Measurements from ENCODE around the gene COA7. TPM values are rescaled to one million over a fixed set of nuclear protein-coding genes. Genes with fewer than 3 reads are reported as not detected.

COA7 gene
- total and polyA plus RNA-seq, 2 of the 4 experiments (the other 2 are of a cell fraction): 9.3 to 20.3 TPM

DNA sequence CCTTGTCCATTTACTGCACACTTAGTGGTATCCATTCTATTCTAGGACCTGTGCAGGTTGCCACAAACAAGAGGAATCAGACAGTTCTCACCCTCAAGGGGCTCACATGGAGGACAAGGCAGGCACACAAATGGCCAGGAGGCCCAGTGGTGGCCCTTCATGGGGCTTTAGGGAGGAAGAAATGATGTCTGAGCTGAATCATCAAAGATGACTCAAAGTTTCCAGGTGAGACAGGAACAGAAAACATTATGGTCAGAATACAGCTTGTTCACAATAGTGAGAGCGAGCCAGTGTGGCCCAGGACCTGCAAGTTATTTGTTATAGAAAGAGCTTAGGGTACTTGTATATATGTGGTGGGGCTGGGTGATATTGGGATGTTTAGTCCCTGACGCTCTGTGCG is 38.8 kb downstream of the COA7 start:
- Histone ChIP-seq H2AFZ (replicated peaks; ENCODE audit: low read length, poor library complexity) (no peak overlapping the region), H3K9ac (ENCODE audit: low read depth, low read length) (no peak overlapping the region), H3K27me3 (ENCODE audit: control insufficient read depth, insufficient read depth, low read length) (peaks cover 13% of the 10 kb centered on the region; the same call in 1 of the 2 replicates), H3K36me3 (ENCODE audit: control insufficient read depth, insufficient read depth, low read length) (no peaks in the 10 kb centered on the region), H4K8ac (ENCODE audit: low read depth in 2 of 2, low read length in 2 of 2) (no peak overlapping the region), H3K4me1 (ENCODE audit: control insufficient read depth, insufficient read depth, low read length) (peaks cover 5% of the 10 kb centered on the region; the same call in 1 of the 2 replicates), H3K79me1 (ENCODE audit: low read depth in 1 of 2, low read length in 2 of 2) (no peaks in the 10 kb centered on the region), H3K56ac (ENCODE audit: extremely low read depth, insufficient read depth, low read length) (no peak overlapping the region), H3K18ac (ENCODE audit: low read depth, low read length) (no peak overlapping the region), H4K5ac (ENCODE audit: low read depth, low read length) (no peak overlapping the region), H2AK5ac (ENCODE audit: low read depth, low read length) (no peak overlapping the region), H2BK120ac (ENCODE audit: low read depth, low read length) (no peak overlapping the region), H4K20me1 (ENCODE audit: insufficient read depth, low read length) (no peaks in the 10 kb centered on the region), H3K27ac (ENCODE audit: insufficient read depth, low read length) (no peak overlapping the region), H3K14ac (replicated peaks; ENCODE audit: low read depth, low read length) (no peak overlapping the region), H2AK9ac (replicated peaks; ENCODE audit: low read depth, low read length, poor library complexity) (no peak overlapping the region), H4K91ac (ENCODE audit: insufficient read depth, low read depth, low read length) (no peak overlapping the region), H3K4me2 (ENCODE audit: low read depth, low read length) (no peak overlapping the region), H3K4me3 (ENCODE audit: insufficient read depth, low read depth, low read length) (no peak overlapping the region), H3K4ac (ENCODE audit: low read depth, low read length) (no peak overlapping the region), H3K23ac (ENCODE audit: low read depth, low read length) (no peak overlapping the region), H2BK20ac (ENCODE audit: low read depth, low read length) (no peak overlapping the region), H3K9me1 (ENCODE audit: insufficient read depth, low read length) (peaks cover 5% of the 10 kb centered on the region; the same call in 1 of the 2 replicates), H2BK5ac (ENCODE audit: low read depth, low read length, poor library complexity, severe bottlenecking) (no peak overlapping the region), H3K9me3 (ENCODE audit: control insufficient read depth, insufficient read depth, low read length) (no peaks in the 10 kb centered on the region), H2BK15ac (ENCODE audit: low read depth, low read length) (no peak overlapping the region)
- ChIA-PET POLR2A (ENCODE audit: unreplicated experiment) (no interaction called here), CTCF (no interaction called here)
- no TSS peak for BruUV-seq (replicated peaks)
- WGBS, 2 experiments (ENCODE audit: extremely low coverage in 2 of 2, insufficient read length in 1 of 2): no CpG with 5 or more reads among the region's 3 CpGs
- intact Hi-C loops (cut with micrococcal nuclease) (no loop called here), dilution Hi-C loops (cut with HindIII; ENCODE audit: low sequenced_read_pairs, unreplicated experiment) (no loop called here), in situ Hi-C loops (cut with MboI; ENCODE audit: low sequenced_read_pairs) (no loop called here)
- ATAC-seq (ENCODE audit: low read depth): no peak
- TF ChIP-seq, protein P1, sequence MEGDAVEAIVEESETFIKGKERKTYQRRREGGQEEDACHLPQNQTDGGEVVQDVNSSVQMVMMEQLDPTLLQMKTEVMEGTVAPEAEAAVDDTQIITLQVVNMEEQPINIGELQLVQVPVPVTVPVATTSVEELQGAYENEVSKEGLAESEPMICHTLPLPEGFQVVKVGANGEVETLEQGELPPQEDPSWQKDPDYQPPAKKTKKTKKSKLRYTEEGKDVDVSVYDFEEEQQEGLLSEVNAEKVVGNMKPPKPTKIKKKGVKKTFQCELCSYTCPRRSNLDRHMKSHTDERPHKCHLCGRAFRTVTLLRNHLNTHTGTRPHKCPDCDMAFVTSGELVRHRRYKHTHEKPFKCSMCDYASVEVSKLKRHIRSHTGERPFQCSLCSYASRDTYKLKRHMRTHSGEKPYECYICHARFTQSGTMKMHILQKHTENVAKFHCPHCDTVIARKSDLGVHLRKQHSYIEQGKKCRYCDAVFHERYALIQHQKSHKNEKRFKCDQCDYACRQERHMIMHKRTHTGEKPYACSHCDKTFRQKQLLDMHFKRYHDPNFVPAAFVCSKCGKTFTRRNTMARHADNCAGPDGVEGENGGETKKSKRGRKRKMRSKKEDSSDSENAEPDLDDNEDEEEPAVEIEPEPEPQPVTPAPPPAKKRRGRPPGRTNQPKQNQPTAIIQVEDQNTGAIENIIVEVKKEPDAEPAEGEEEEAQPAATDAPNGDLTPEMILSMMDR (conservative IDR thresholded peaks at IDR 0.05; ENCODE audit: low read depth, low read length): no peak
- TF ChIP-seq BHLHE40 (IDR thresholded peaks at IDR 0.05; ENCODE audit: low read depth, low read length) (no peak), CEBPB (IDR thresholded peaks at IDR 0.05; ENCODE audit: low read depth, low read length) (no peak), MAZ (IDR thresholded peaks at IDR 0.05; ENCODE audit: borderline replicate concordance, low read depth, low read length) (no peak), POLR2A (IDR thresholded peaks at IDR 0.05; ENCODE audit: low read depth, low read length) (no peak), RCOR1 (IDR thresholded peaks at IDR 0.05; ENCODE audit: insufficient replicate concordance, low read length) (no peak), MXI1 (IDR thresholded peaks at IDR 0.05; ENCODE audit: borderline replicate concordance, low read depth, low read length) (no peak), SMC3 (IDR thresholded peaks at IDR 0.05; ENCODE audit: low read depth, low read length) (no peak), MAFK (IDR thresholded peaks at IDR 0.05; ENCODE audit: low read depth, low read length) (no peak), CHD1 (IDR thresholded peaks at IDR 0.05; ENCODE audit: low read depth, low read length) (no peak), RFX5 (IDR thresholded peaks at IDR 0.05; ENCODE audit: low read depth, low read length) (no peak), RAD21 (IDR thresholded peaks at IDR 0.05; ENCODE audit: low read length) (no peak), FOS (IDR thresholded peaks at IDR 0.05; ENCODE audit: low read depth, low read length) (no peak)
- TF ChIP-seq, protein P2, sequence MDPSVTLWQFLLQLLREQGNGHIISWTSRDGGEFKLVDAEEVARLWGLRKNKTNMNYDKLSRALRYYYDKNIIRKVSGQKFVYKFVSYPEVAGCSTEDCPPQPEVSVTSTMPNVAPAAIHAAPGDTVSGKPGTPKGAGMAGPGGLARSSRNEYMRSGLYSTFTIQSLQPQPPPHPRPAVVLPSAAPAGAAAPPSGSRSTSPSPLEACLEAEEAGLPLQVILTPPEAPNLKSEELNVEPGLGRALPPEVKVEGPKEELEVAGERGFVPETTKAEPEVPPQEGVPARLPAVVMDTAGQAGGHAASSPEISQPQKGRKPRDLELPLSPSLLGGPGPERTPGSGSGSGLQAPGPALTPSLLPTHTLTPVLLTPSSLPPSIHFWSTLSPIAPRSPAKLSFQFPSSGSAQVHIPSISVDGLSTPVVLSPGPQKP (IDR thresholded peaks at IDR 0.05; ENCODE audit: borderline replicate concordance, low read depth, low read length): no peak
- TF ChIP-seq, protein P3, sequence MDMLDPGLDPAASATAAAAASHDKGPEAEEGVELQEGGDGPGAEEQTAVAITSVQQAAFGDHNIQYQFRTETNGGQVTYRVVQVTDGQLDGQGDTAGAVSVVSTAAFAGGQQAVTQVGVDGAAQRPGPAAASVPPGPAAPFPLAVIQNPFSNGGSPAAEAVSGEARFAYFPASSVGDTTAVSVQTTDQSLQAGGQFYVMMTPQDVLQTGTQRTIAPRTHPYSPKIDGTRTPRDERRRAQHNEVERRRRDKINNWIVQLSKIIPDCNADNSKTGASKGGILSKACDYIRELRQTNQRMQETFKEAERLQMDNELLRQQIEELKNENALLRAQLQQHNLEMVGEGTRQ (IDR thresholded peaks at IDR 0.05; ENCODE audit: low read depth, low read length): no peak
- no peak for DNase-seq
